ENCODE data around the gene FGF1. TPM values are rescaled to one million over a fixed set of nuclear protein-coding genes. Genes with fewer than 3 reads are reported as not detected.

FGF1 gene
- total and polyA plus RNA-seq, 4 donors: 25.6 to 57.7 (median 39.2) TPM

DNA sequence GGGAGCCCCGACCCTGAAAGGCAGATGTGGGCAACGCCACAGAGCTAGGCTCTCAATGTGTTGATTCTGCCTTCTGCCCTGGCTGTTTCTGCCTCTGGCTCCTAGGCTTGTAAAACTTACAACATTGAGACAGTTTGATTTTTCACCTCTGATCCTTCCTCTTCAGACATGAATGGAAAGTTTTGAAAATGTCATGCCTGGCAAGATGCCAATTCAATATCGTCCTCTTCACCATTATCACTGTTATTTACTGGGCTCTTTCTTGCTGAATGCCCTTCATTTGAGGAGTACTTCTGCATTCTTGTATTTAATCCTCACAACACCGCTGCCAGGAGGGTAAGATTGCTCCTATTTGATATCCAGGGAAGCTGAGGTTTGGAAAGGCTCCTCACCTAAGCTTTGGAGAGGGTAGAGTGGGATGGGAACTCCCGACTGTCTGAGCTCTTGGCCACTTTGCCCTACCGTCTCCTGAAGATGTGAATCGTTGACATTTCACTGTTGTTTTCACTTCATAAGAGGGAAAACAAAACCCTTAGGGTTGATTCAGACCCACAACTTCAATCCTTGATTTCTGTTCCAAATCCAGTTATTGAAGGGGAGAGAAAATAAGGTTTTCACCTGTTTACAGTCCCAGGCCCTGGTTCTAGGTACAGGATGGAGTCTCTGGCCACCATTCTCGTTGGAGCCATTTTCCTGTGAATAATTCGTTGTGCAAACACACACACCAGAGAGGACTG, 12.7 kb upstream of the FGF1 start:
- H3K27ac ChIP-seq (ENCODE audit: low read depth, low read length): peak overlapping the region; percentile 85
- H3K27me3 ChIP-seq (ENCODE audit: control insufficient read depth, insufficient read depth, low read length): no peaks in the 10 kb centered on the region
- no peak for DNase-seq (ENCODE audit: low read depth in 4 of 6, low spot score in 6 of 6)
- no peak overlapping the region for H3K4me3 ChIP-seq (ENCODE audit: low read depth, low read length)
- peaks cover 17% of the 10 kb centered on the region for H3K4me1 ChIP-seq (ENCODE audit: control insufficient read depth, insufficient read depth, low read length)
- H3K36me3 ChIP-seq (ENCODE audit: control insufficient read depth, insufficient read depth, low read length): no peaks in the 10 kb centered on the region
- no peaks in the 10 kb centered on the region for H3K9me3 ChIP-seq (ENCODE audit: control insufficient read depth, insufficient read depth, low read length)
- WGBS (ENCODE audit: insufficient coverage): 49% methylated on average over 6 of the region's 9 CpGs

DNA sequence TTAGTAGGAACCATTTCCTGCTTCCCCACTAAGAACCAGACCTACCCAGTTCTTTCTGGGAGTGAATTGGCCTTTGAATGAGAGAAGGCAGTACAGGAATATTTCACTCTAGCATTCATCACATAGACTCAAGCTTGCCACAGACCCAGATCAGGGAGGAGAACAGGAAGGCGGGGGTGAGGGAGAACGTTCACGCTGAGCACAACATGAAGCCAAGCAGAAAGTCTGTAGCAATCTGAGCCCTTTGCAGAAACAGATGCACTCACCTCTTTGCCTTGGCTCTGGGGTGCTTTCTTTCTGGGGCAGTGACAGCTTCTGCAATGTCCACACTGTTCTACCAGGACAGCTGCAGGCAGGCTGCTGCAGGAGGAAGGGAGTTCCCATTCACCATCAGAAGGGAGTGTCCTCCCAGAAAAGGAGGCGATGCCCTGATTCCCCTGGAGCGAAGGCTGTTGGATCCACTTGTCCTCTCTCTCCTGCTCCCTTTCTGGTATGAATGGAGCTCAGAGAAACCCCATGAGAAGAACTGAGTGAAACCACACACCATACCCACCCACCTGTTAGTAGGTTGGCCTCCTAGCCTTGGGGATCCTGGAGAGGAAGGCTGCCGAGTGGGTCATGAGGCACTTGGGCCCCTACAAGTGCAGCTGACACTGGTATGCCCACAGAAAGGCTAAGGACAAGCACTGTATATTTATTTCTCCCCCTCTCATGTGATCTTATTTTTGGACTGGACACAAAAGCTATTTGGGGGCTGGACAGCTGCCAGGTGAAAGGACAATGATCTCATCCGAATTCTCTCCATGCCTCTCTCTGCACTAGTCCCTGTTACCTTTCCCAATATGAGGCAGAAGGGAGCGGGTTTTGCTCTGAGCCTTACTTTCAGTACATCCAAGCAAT, 11.7 kb upstream of the FGF1 start:
- Histone ChIP-seq H3K4me1 (ENCODE audit: control insufficient read depth, insufficient read depth, low read length) (peaks cover 17% of the 10 kb centered on the region), H3K27me3 (ENCODE audit: control insufficient read depth, insufficient read depth, low read length) (no peaks in the 10 kb centered on the region), H3K27ac (ENCODE audit: low read depth, low read length) (peak overlapping the region; percentile 85), H3K4me3 (ENCODE audit: low read depth, low read length) (no peak overlapping the region), H3K9me3 (ENCODE audit: control insufficient read depth, insufficient read depth, low read length) (no peaks in the 10 kb centered on the region), H3K36me3 (ENCODE audit: control insufficient read depth, insufficient read depth, low read length) (no peaks in the 10 kb centered on the region)
- DNase-seq (ENCODE audit: low read depth in 4 of 6, low spot score in 6 of 6): peak in 2 of 6 donors; percentile 52 to 73
- WGBS (ENCODE audit: insufficient coverage): 47% methylated on average over 5 of the region's 8 CpGs

DNA sequence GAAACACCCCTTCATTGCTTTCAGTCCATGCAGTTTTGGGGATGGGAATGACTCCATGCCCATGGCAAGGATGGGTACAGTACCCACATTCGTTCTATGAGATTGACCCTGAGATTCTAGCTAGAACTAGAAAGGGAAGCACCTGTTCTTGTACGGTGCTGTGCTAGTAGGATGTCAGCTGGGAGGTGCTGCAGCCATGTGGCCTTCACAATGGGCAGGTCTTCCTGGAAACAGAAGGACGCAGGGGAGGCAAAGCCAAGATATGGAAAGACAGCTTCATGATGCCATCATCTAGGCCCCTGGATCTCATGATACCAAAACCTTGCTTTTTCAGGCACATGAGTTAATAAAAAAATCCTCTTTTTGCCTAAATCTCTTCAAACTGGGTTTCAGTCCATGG, 10.5 kb upstream of the FGF1 start:
- no peak overlapping the region for H3K27ac ChIP-seq (ENCODE audit: low read depth, low read length)
- no peaks in the 10 kb centered on the region for H3K9me3 ChIP-seq (ENCODE audit: control insufficient read depth, insufficient read depth, low read length)
- DNase-seq (ENCODE audit: low read depth in 4 of 6, low spot score in 6 of 6): no peak
- H3K36me3 ChIP-seq (ENCODE audit: control insufficient read depth, insufficient read depth, low read length): no peaks in the 10 kb centered on the region
- no peaks in the 10 kb centered on the region for H3K27me3 ChIP-seq (ENCODE audit: control insufficient read depth, insufficient read depth, low read length)
- H3K4me3 ChIP-seq (ENCODE audit: low read depth, low read length): no peak overlapping the region
- peaks cover 17% of the 10 kb centered on the region for H3K4me1 ChIP-seq (ENCODE audit: control insufficient read depth, insufficient read depth, low read length)
- 95% methylated on average over 3 of the region's 3 CpGs for WGBS (ENCODE audit: insufficient coverage)

DNA sequence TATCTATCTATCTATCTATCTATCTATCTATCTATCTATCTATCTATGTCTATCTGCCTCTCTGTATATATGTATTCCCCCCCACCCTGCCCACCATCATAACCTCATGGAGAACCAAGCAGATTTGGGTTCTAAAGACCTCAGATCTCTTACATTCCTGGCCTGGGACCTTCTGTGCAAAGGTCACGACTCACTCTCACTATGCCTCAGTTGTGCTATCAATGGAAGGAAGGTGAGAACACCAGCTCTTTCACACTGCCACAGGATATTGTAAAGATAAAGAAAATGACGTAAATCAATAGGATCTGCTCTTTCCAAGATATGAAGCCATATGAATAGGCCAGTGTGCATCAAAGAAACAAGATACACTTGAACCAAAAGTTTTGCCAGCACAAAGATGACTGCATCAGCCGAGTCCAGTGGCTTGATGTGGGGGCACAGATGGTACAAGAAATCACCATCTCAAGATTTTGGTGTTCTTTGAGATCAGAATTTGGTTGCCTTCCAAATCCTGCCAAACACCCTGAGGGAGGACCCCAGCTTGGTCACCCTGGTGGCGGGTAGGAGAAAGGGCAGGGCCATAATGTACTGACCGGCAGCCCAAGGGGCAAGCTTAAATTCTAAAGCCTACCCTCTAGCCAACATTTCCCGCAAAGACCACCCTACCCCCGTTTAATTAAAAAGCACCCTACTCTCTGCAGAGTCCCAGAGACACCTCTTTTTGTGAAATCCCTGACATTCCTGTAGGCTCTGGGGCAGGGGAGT, 8.4 kb upstream of the FGF1 start:
- no peak overlapping the region for H3K27ac ChIP-seq (ENCODE audit: low read depth, low read length)
- H3K27me3 ChIP-seq (ENCODE audit: control insufficient read depth, insufficient read depth, low read length): no peaks in the 10 kb centered on the region
- H3K9me3 ChIP-seq (ENCODE audit: control insufficient read depth, insufficient read depth, low read length): no peaks in the 10 kb centered on the region
- WGBS (ENCODE audit: insufficient coverage): 95% methylated on average over 3 of the region's 7 CpGs
- peaks cover 17% of the 10 kb centered on the region for H3K4me1 ChIP-seq (ENCODE audit: control insufficient read depth, insufficient read depth, low read length)
- no peaks in the 10 kb centered on the region for H3K36me3 ChIP-seq (ENCODE audit: control insufficient read depth, insufficient read depth, low read length)
- DNase-seq (ENCODE audit: low read depth in 4 of 6, low spot score in 6 of 6): no peak
- H3K4me3 ChIP-seq (ENCODE audit: low read depth, low read length): no peak overlapping the region

DNA sequence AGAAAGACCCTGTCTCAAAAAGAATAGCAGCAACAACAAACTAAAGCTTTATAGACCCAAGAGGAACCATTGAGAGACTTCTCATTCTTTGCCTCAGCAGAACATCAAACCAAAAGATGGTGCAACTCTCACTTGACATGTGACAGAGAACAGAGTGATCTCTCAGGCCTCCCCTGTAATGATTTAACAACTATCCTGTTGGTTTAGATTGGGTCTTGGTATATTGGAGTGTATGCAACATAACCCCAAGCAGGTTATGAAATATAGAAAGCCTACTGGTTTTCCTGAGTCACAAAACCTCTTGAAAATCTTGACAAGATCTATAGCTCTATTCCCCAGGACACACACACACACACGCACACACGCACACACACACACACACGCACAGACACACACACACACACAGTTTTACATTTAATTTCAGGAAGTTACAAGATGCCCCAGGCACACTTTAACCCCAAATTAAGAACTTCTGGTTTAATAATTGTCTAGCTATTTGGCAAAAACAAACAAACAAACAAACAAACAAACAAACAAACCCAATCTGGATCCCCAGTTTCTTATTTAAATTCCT, 6.5 kb upstream of the FGF1 start:
- H3K36me3 ChIP-seq (ENCODE audit: control insufficient read depth, insufficient read depth, low read length): no peaks in the 10 kb centered on the region
- H3K9me3 ChIP-seq (ENCODE audit: control insufficient read depth, insufficient read depth, low read length): no peaks in the 10 kb centered on the region
- H3K4me3 ChIP-seq (ENCODE audit: low read depth, low read length): no peak overlapping the region
- no peak for DNase-seq (ENCODE audit: low read depth in 4 of 6, low spot score in 6 of 6)
- 92% methylated on average over 3 of the region's 3 CpGs for WGBS (ENCODE audit: insufficient coverage)
- H3K4me1 ChIP-seq (ENCODE audit: control insufficient read depth, insufficient read depth, low read length): peaks cover 4% of the 10 kb centered on the region
- no peaks in the 10 kb centered on the region for H3K27me3 ChIP-seq (ENCODE audit: control insufficient read depth, insufficient read depth, low read length)
- no peak overlapping the region for H3K27ac ChIP-seq (ENCODE audit: low read depth, low read length)

DNA sequence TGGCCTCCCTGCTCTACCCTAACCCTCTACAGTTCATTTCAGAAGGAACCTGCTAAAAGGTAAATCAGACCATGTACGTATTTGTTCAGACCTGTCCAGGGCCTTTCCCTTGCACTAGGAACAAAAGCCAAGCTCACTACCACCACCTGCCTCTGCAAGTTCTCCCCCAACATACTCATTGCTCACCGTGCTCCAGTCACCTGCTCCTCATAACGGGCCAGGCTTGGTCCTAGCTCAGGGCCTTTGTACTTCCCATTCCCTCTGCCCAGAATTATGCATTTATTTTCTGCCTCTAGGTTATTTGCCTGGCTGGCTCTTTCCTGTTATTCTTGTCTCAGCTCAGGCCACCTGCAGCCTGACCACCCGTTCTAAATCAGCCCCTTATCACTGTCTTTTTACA, 4.8 kb upstream of the FGF1 start:
- no peak overlapping the region for H3K27ac ChIP-seq (ENCODE audit: low read depth, low read length)
- no peaks in the 10 kb centered on the region for H3K36me3 ChIP-seq (ENCODE audit: control insufficient read depth, insufficient read depth, low read length)
- DNase-seq (ENCODE audit: low read depth in 4 of 6, low spot score in 6 of 6): no peak
- peaks cover 14% of the 10 kb centered on the region for H3K4me1 ChIP-seq (ENCODE audit: control insufficient read depth, insufficient read depth, low read length)
- no peak overlapping the region for H3K4me3 ChIP-seq (ENCODE audit: low read depth, low read length)
- WGBS (ENCODE audit: insufficient coverage): 83% methylated on average over 4 of the region's 4 CpGs
- no peaks in the 10 kb centered on the region for H3K27me3 ChIP-seq (ENCODE audit: control insufficient read depth, insufficient read depth, low read length)
- H3K9me3 ChIP-seq (ENCODE audit: control insufficient read depth, insufficient read depth, low read length): no peaks in the 10 kb centered on the region

DNA sequence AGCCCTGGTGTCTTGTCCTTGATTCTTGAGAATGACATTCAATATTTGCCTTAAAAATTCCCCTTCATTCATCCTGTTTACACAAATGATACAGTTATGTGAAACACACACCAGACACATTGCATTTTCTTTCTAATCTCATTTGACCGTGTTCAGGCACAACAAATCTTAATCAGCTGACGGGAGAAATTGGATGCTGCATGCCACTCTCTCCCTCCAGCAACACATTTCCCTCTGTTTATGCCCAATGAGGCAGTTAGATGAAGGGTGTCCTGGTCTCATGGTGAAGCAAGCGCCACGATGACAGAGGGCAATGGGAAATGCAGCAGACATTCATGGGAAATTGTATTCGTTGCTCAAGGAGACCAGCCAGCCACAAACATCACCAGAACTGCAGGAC, 3.2 kb upstream of the FGF1 start:
- H3K36me3 ChIP-seq (ENCODE audit: control insufficient read depth, insufficient read depth, low read length): no peaks in the 10 kb centered on the region
- peak in 1 of 6 donors; percentile 63 for DNase-seq (ENCODE audit: low read depth in 4 of 6, low spot score in 6 of 6)
- WGBS (ENCODE audit: insufficient coverage): 0% methylated on average over 2 of the region's 5 CpGs
- H3K27ac ChIP-seq (ENCODE audit: low read depth, low read length): no peak overlapping the region
- H3K9me3 ChIP-seq (ENCODE audit: control insufficient read depth, insufficient read depth, low read length): no peaks in the 10 kb centered on the region
- no peaks in the 10 kb centered on the region for H3K27me3 ChIP-seq (ENCODE audit: control insufficient read depth, insufficient read depth, low read length)
- peaks cover 24% of the 10 kb centered on the region for H3K4me1 ChIP-seq (ENCODE audit: control insufficient read depth, insufficient read depth, low read length)
- H3K4me3 ChIP-seq (ENCODE audit: low read depth, low read length): no peak overlapping the region

DNA sequence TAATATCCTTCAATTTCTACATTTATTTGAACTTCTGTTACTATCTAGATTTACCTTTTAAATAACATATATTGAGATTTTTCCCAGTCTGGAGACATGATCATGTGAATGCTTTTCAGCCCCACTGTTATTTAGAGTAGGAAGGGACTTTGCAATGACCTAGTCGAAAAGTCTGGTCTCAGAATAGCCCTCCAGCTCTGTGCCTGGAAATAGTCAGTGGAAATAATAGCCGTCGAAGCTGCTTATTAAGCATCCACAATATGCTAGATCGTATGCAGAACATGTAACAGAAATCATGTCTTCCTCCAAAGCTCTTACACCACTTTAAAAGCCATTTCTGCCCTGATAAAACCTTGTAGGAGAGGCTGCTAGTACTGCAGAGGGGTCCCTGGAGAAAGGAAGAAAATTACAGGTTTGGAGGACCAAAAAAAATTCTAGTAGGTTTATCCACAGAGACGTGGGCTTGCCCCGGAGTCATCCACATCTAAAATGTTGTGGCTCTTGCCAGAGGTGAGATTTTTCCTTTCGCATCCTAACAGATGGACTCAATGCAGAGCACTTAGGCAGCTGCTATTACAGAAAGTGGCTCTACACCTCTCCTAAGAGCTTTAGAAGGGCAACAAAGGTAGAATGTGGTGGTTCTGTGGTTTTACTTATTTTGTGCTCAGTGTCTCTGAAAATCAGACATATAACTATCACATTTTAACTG, 2.5 kb upstream of the FGF1 start:
- DNase-seq (ENCODE audit: low read depth in 4 of 6, low spot score in 6 of 6): peak in 1 of 6 donors; percentile 39
- peaks cover 24% of the 10 kb centered on the region for H3K4me1 ChIP-seq (ENCODE audit: control insufficient read depth, insufficient read depth, low read length)
- no peak overlapping the region for H3K27ac ChIP-seq (ENCODE audit: low read depth, low read length)
- no CpG with 5 or more reads among the region's 7 CpGs for WGBS (ENCODE audit: insufficient coverage)
- no peaks in the 10 kb centered on the region for H3K36me3 ChIP-seq (ENCODE audit: control insufficient read depth, insufficient read depth, low read length)
- no peaks in the 10 kb centered on the region for H3K27me3 ChIP-seq (ENCODE audit: control insufficient read depth, insufficient read depth, low read length)
- no peaks in the 10 kb centered on the region for H3K9me3 ChIP-seq (ENCODE audit: control insufficient read depth, insufficient read depth, low read length)
- H3K4me3 ChIP-seq (ENCODE audit: low read depth, low read length): no peak overlapping the region

DNA sequence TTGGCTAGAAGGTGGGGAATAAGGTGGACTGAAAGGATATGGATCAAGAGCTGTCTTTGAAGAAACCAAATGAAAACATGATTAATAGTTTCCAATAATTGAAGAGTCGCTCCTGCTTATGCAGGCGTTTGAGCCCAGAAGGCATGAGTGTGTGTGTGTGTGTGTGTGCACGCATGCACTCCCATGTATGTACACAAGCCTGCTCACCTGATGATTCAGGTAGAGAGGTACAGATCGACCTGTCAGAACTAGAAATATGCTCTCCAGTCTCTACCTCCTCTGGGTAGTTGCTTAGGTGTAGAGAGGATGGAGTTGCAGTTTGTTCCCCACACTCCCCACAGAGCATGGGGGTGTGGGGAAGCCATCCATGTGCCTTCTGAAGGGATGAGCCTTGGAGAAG, 1.1 kb upstream of the FGF1 start:
- Histone ChIP-seq H3K9me3 (ENCODE audit: control insufficient read depth, insufficient read depth, low read length) (no peaks in the 10 kb centered on the region), H3K36me3 (ENCODE audit: control insufficient read depth, insufficient read depth, low read length) (no peaks in the 10 kb centered on the region), H3K4me1 (ENCODE audit: control insufficient read depth, insufficient read depth, low read length) (peaks cover 24% of the 10 kb centered on the region), H3K27me3 (ENCODE audit: control insufficient read depth, insufficient read depth, low read length) (no peaks in the 10 kb centered on the region), H3K27ac (ENCODE audit: low read depth, low read length) (peak overlapping the region; percentile 84), H3K4me3 (ENCODE audit: low read depth, low read length) (no peak overlapping the region)
- DNase-seq (ENCODE audit: low read depth in 4 of 6, low spot score in 6 of 6): no peak
- WGBS (ENCODE audit: insufficient coverage): 60% methylated on average over 1 of the region's 4 CpGs
